H9 (cell line): ENCODE results near the gene AKT3. TPM values are rescaled to one million over a fixed set of nuclear protein-coding genes. Genes with fewer than 3 reads are reported as not detected.
A peak's percentile ranks its signal among the peaks of the same experiment; 100 is the strongest.

Experiments
- DNase-seq: peaks from one replicate; pipeline ENCODE4 v3.0.0-alpha.2; 2017
- H2AFZ ChIP-seq: one replicate; pipeline ENCODE4 v1.6.1; 2013; ENCODE audit warnings: mild to moderate bottlenecking, low read length, control low read depth, moderate library complexity
- H2AK5ac ChIP-seq: 2 replicates; pipeline ENCODE4 v1.6.1; 2013; ENCODE audit warnings: low read length, control low read depth, mixed read lengths; ENCODE audit not compliant: insufficient read length
- H2BK120ac ChIP-seq: one replicate; pipeline ENCODE4 v1.6.1; 2013; ENCODE audit warnings: low read depth, mild to moderate bottlenecking, low read length, control low read depth, inconsistent platforms; ENCODE audit not compliant: poor library complexity, severe bottlenecking
- H2BK12ac ChIP-seq: 2 replicates; pipeline ENCODE4 v1.6.1; 2013; ENCODE audit warnings: low read length, control low read depth, mixed read lengths, low read depth; ENCODE audit not compliant: insufficient read length
- H2BK15ac ChIP-seq: 2 replicates; pipeline ENCODE4 v1.6.1; 2013; ENCODE audit warnings: low read depth, low read length, control low read depth
- H2BK20ac ChIP-seq: one replicate; pipeline ENCODE4 v1.6.1; 2013; ENCODE audit warnings: low read depth, mild to moderate bottlenecking, low read length, control low read depth, inconsistent platforms; ENCODE audit not compliant: poor library complexity, severe bottlenecking
- H2BK5ac ChIP-seq: 2 replicates; pipeline ENCODE4 v1.6.1; 2013; ENCODE audit warnings: low read length, control low read depth, mixed read lengths; ENCODE audit not compliant: insufficient read length
- H3K14ac ChIP-seq: 2 replicates; pipeline ENCODE4 v1.6.1; 2013; ENCODE audit warnings: low read length, control low read depth; ENCODE audit not compliant: insufficient read depth
- H3K18ac ChIP-seq: 2 replicates; pipeline ENCODE4 v1.6.1; 2013; ENCODE audit warnings: low read depth, mild to moderate bottlenecking, mixed read lengths, low read length, control low read depth; ENCODE audit not compliant: insufficient read length
- H3K23ac ChIP-seq: 2 replicates; pipeline ENCODE4 v1.6.1; 2013; ENCODE audit warnings: low read length, control low read depth, mixed read lengths, low read depth; ENCODE audit not compliant: insufficient read length
- H3K23me2 ChIP-seq: 2 replicates; pipeline ENCODE4 v1.6.1; 2013; ENCODE audit warnings: low read depth, mild to moderate bottlenecking, mixed read lengths, low read length, control low read depth; ENCODE audit not compliant: insufficient read length, poor library complexity, severe bottlenecking
- H3K27ac ChIP-seq: 2 replicates; pipeline ENCODE4 v1.5.1; 2013; ENCODE audit warnings: low read length, control low read depth, mixed read lengths, low read depth; ENCODE audit not compliant: insufficient read length
- H3K27me3 ChIP-seq: 2 replicates; pipeline ENCODE4 v1.6.1; 2013; ENCODE audit warnings: low read length, control low read depth, inconsistent platforms; ENCODE audit not compliant: insufficient read depth
- H3K4ac ChIP-seq: 2 replicates; pipeline ENCODE4 v1.6.1; 2013; ENCODE audit warnings: low read depth, mild to moderate bottlenecking, control low read depth, inconsistent platforms, low read length, moderate library complexity
- H3K4me1 ChIP-seq: 2 replicates; pipeline ENCODE4 v1.6.1; 2013; ENCODE audit warnings: low read length, control low read depth, inconsistent platforms; ENCODE audit not compliant: insufficient read depth
- H3K4me2 ChIP-seq: 2 replicates; pipeline ENCODE4 v1.6.1; 2013; ENCODE audit warnings: low read length, control low read depth, mixed read lengths; ENCODE audit not compliant: insufficient read length, insufficient read depth
- H3K56ac ChIP-seq: 2 replicates; pipeline ENCODE4 v1.6.1; 2013; ENCODE audit warnings: low read depth, mild to moderate bottlenecking, mixed read lengths, low read length, control low read depth; ENCODE audit not compliant: insufficient read length
- H3K79me1 ChIP-seq: 2 replicates; pipeline ENCODE4 v1.6.1; 2013; ENCODE audit warnings: low read depth, mild to moderate bottlenecking, moderate library complexity, low read length, control low read depth, inconsistent platforms; ENCODE audit not compliant: insufficient read depth, poor library complexity, severe bottlenecking
- H3K79me2 ChIP-seq: 2 replicates; pipeline ENCODE4 v1.6.1; 2013; ENCODE audit warnings: low read length, control low read depth, inconsistent platforms; ENCODE audit not compliant: insufficient read depth
- H3K9ac ChIP-seq: 2 replicates; pipeline ENCODE4 v1.6.1; 2013; ENCODE audit warnings: low read length, control low read depth, mixed read lengths; ENCODE audit not compliant: insufficient read length; ENCODE audit errors: extremely low read depth
- H3K9me3 ChIP-seq: one replicate; pipeline ENCODE4 v1.6.1; 2013; ENCODE audit warnings: low read depth, low read length, inconsistent platforms; ENCODE audit not compliant: control insufficient read depth
- H3T11ph ChIP-seq: one replicate; pipeline ENCODE4 v1.6.1; 2013; ENCODE audit warnings: mild to moderate bottlenecking, low read length, control low read depth, inconsistent platforms
- H4K20me1 ChIP-seq: one replicate; pipeline ENCODE4 v1.6.1; 2013; ENCODE audit not compliant: control insufficient read depth, insufficient read length, insufficient read depth
- H4K5ac ChIP-seq: 2 replicates; pipeline ENCODE4 v1.6.1; 2013; ENCODE audit warnings: low read depth, mild to moderate bottlenecking, mixed read lengths, low read length, control low read depth; ENCODE audit not compliant: insufficient read length
- H4K8ac ChIP-seq: replicated peaks from 2 replicates; pipeline ENCODE4 v1.6.1; 2013; ENCODE audit warnings: low read length, control low read depth, mixed read lengths, low read depth; ENCODE audit not compliant: insufficient read length
- H4K91ac ChIP-seq: 2 replicates; pipeline ENCODE4 v1.6.1; 2013; ENCODE audit warnings: low read depth, mild to moderate bottlenecking, moderate library complexity, mixed read lengths, low read length, control low read depth; ENCODE audit not compliant: insufficient read length
- H3K27ac Mint-ChIP-seq, 3 experiments: 2 replicates in 2 of 3; 3 replicates in 1 of 3; pipeline ENCODE4 v1.8.0; 2020 to 2021; ENCODE audit warnings: mixed read lengths in 3 of 3, mild to moderate bottlenecking in 1 of 3, moderate library complexity in 1 of 3
- H3K27me3 Mint-ChIP-seq: 2 replicates; pipeline ENCODE4 v1.8.0; 2021; ENCODE audit warnings: low read depth, mild to moderate bottlenecking, moderate library complexity, mixed read lengths
- H3K36me3 Mint-ChIP-seq, 3 experiments: 2 replicates in 2 of 3; 3 replicates in 1 of 3; pipeline ENCODE4 v1.8.0; 2020 to 2021; ENCODE audit warnings: low read depth in 3 of 3, mixed read lengths in 3 of 3; ENCODE audit not compliant: insufficient read depth in 1 of 3
- H3K4me1 Mint-ChIP-seq, 2 experiments: 2 replicates each; pipeline ENCODE4 v1.8.0; 2020; ENCODE audit warnings: mixed read lengths in 2 of 2
- H3K4me3 Mint-ChIP-seq, 2 experiments: 2 replicates in 1 of 2; 3 replicates in 1 of 2; pipeline ENCODE4 v1.8.0; 2020 to 2021; ENCODE audit warnings: mild to moderate bottlenecking in 2 of 2, mixed read lengths in 2 of 2, moderate library complexity in 1 of 2
- H3K9me3 Mint-ChIP-seq, 2 experiments: 2 replicates in 1 of 2; 3 replicates in 1 of 2; pipeline ENCODE4 v1.8.0; 2020; ENCODE audit warnings: mild to moderate bottlenecking in 2 of 2, mixed read lengths in 2 of 2, moderate library complexity in 1 of 2
- WGBS: extraction: QIAGEN DNeasy Blood & Tissue Kit; methylation state at CpG from one replicate; pipeline ENCODE4 v1.1.7; 2013; ENCODE audit warnings: missing lambda C conversion rate, low lambda C conversion rate, mixed read lengths; ENCODE audit not compliant: insufficient read length; ENCODE audit errors: extremely low coverage; 5-methylcytosine and 5-hydroxymethylcytosine counted together
- total RNA-seq: library from RNA; stranded (reverse); gene quantifications from 2 replicates; pipeline ENCODE4 v1.2.1, GENCODE V29; 2021
- TF ChIP-seq, protein P1 (sequence below): fragments of 200-600 bp; sonication (generic); conservative IDR thresholded peaks from 3 replicates; pipeline ENCODE4 v1.8.0; 2021; ENCODE audit warnings: antibody characterized with exemption, mild to moderate bottlenecking

The AKT3 gene
- total RNA-seq, 1 experiment from 2014 or later, result 27.8 TPM

GRCh38 chr1:243726806-243727502 is 123.1 kb downstream of the AKT3 start:
- TF ChIP-seq, protein P1, sequence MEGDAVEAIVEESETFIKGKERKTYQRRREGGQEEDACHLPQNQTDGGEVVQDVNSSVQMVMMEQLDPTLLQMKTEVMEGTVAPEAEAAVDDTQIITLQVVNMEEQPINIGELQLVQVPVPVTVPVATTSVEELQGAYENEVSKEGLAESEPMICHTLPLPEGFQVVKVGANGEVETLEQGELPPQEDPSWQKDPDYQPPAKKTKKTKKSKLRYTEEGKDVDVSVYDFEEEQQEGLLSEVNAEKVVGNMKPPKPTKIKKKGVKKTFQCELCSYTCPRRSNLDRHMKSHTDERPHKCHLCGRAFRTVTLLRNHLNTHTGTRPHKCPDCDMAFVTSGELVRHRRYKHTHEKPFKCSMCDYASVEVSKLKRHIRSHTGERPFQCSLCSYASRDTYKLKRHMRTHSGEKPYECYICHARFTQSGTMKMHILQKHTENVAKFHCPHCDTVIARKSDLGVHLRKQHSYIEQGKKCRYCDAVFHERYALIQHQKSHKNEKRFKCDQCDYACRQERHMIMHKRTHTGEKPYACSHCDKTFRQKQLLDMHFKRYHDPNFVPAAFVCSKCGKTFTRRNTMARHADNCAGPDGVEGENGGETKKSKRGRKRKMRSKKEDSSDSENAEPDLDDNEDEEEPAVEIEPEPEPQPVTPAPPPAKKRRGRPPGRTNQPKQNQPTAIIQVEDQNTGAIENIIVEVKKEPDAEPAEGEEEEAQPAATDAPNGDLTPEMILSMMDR, result no peak
- Histone ChIP-seq H3K27ac (no peak overlapping the region), H2BK5ac (no peak overlapping the region), H3K79me2 (no peaks in the 10 kb centered on the region), H3K56ac (no peak overlapping the region), H3K14ac (no peak overlapping the region), H3K4me1 (peaks cover 4% of the 10 kb centered on the region; the same call in 1 of the 2 replicates), H3K9me3 (no peaks in the 10 kb centered on the region), H4K91ac (no peak overlapping the region), H3K18ac (no peak overlapping the region), H2BK15ac (no peak overlapping the region), H3K23ac (no peak overlapping the region), H3K79me1 (peaks cover 4% of the 10 kb centered on the region), H2AK5ac (no peak overlapping the region), H3K4me2 (no peak overlapping the region), H2BK120ac (no peak overlapping the region), H3K4ac (no peak overlapping the region), H4K5ac (no peak overlapping the region), H3T11ph (no peak overlapping the region), H2AFZ (no peak overlapping the region), H3K9ac (no peak overlapping the region), H2BK20ac (no peak overlapping the region), H4K20me1 (no peaks in the 10 kb centered on the region), H4K8ac (no peak overlapping the region), H3K27me3 (no peaks in the 10 kb centered on the region), H3K23me2 (no peaks in the 10 kb centered on the region), H2BK12ac (no peak overlapping the region)
- WGBS, result no CpG with 5 or more reads among the region's 2 CpGs
- Mint-ChIP-seq H3K27ac (peak overlapping the region in 1 of 3 experiments; percentile 41; a peak in 2 of 7 replicates), H3K4me1 (peaks cover 22 to 31% of the 10 kb centered on the region in 2 experiments), H3K9me3 (no peaks in the 10 kb centered on the region), H3K4me3 (no peak overlapping the region), H3K36me3 (peaks cover 0 to 4% (median 4%) of the 10 kb centered on the region in 3 experiments; a peak in 4 of 7 replicates), H3K27me3 (no peaks in the 10 kb centered on the region)
- no peak for DNase-seq
